Middle frontal gyrus (tissue), 1 donor: ENCODE measurements around the gene WIZ.
"Not testable (repeated sequence)": the region's sequence is repeated elsewhere in the genome, so short reads cannot be mapped to it uniquely, and the experiment has no call there.

ENCODE experiments used
- DNase-seq: peaks from one replicate; pipeline ENCODE4 v3.0.0-alpha.2; 2015; ENCODE audit warnings: low spot score; ENCODE audit errors: extremely low spot score

Gene WIZ

GRCh38 chr19:15404780-15405211 is 45.0 kb downstream of the WIZ start:
- DNase-seq, result no peak

GRCh38 chr19:15404097-15404779 is 45.5 kb downstream of the WIZ start:
- DNase-seq, result no peak

GRCh38 chr19:15403151-15403531 is 46.6 kb downstream of the WIZ start:
- no peak for DNase-seq

- DNase-seq, result no peak
Observed at GRCh38 chr19:15402411-15403150, 47.2 kb downstream of the WIZ start.

- no peak for DNase-seq
Observed at GRCh38 chr19:15401397-15401710, 48.4 kb downstream of the WIZ start.

- DNase-seq, result no peak
Observed at GRCh38 chr19:15400521-15401396, 49.0 kb downstream of the WIZ start.

GRCh38 chr19:15399635-15400034 is 50.1 kb downstream of the WIZ start:
- no peak for DNase-seq

GRCh38 chr19:15399234-15399515 is 50.6 kb downstream of the WIZ start:
- no peak for DNase-seq

- no peak for DNase-seq
Observed at GRCh38 chr19:15398501-15399233, 51.1 kb downstream of the WIZ start.

GRCh38 chr19:15397782-15398181 is 52.0 kb downstream of the WIZ start:
- DNase-seq, result no peak

- no peak for DNase-seq
Observed at GRCh38 chr19:15397236-15397635, 52.5 kb downstream of the WIZ start.

GRCh38 chr19:15396436-15396835 is 53.3 kb downstream of the WIZ start:
- DNase-seq, result no peak

- DNase-seq, result not testable (repeated sequence)
Observed at GRCh38 chr19:15395251-15395650, 54.5 kb downstream of the WIZ start.

GRCh38 chr19:15394426-15394825 is 55.3 kb downstream of the WIZ start:
- no peak for DNase-seq

GRCh38 chr19:15393963-15394362 is 55.8 kb downstream of the WIZ start:
- DNase-seq, result no peak

GRCh38 chr19:15390814-15391213 is 58.9 kb downstream of the WIZ start:
- no peak for DNase-seq

GRCh38 chr19:15381864-15382263 is 67.9 kb downstream of the WIZ start:
- no peak for DNase-seq

- no peak for DNase-seq
Observed at GRCh38 chr19:15381429-15381828, 68.3 kb downstream of the WIZ start.

GRCh38 chr19:15379999-15380647 is 69.6 kb downstream of the WIZ start:
- DNase-seq, result no peak

- peak; percentile 97 for DNase-seq
Observed at GRCh38 chr19:15379083-15379998, 70.4 kb downstream of the WIZ start, which contains the start of gene AKAP8. TSS of gene AKAP8 (minus strand) at chr19:15379787. CDS start at chr19:15379731, 56 bp downstream.
